Panc1 (cell line): ENCODE results near the gene PCDHB16. TPM values are rescaled to one million over a fixed set of nuclear protein-coding genes. Genes with fewer than 3 reads are reported as not detected.
"Not testable (repeated sequence)": the region's sequence is repeated elsewhere in the genome, so short reads cannot be mapped to it uniquely, and the experiment has no call there.

ENCODE experiments used
- ATAC-seq: fragments of 200-7000 bp; cut with Tn5 transposase; 2 replicates; pipeline ENCODE4 v1.9.1; 2020; ENCODE audit warnings: mild to moderate bottlenecking, moderate library complexity
- BruUV-seq: library from RNA; stranded (reverse); fragments of 400-500 nt; replicated peaks from 2 replicates; lab custom pipeline; 2021; lab: Mats Ljungman, UMichigan
- CTCF ChIA-PET: fragments of 300-600 bp; sonication (Branson Sonifier 250); formaldehyde crosslinking; loops from one replicate; lab custom pipeline; 2022; ENCODE audit warnings: antibody characterized with exemption; lab: Charles Lee
- POLR2A ChIA-PET: fragments of 300-600 bp; sonication (Branson Sonifier 250); formaldehyde crosslinking; loops from one replicate; lab custom pipeline; 2022; ENCODE audit warnings: antibody characterized with exemption; lab: Charles Lee
- DNase-seq: peaks from one replicate; pipeline ENCODE4 v3.0.0-alpha.2; 2010; ENCODE audit warnings: low read depth, low spot score
- H3K27ac ChIP-seq: 2 replicates; pipeline ENCODE4 v1.5.1; 2011; ENCODE audit warnings: mild to moderate bottlenecking, low read length, inconsistent platforms
- H3K27me3 ChIP-seq: fragments of 200-500 bp; sonication (Bioruptor generic); 2 replicates; pipeline ENCODE4 v1.6.0; 2014; ENCODE audit warnings: low read length, inconsistent platforms; ENCODE audit not compliant: control insufficient read depth, insufficient read depth
- H3K36me3 ChIP-seq: fragments of 200-500 bp; sonication (Bioruptor generic); 2 replicates; pipeline ENCODE4 v1.5.1; 2014; ENCODE audit warnings: inconsistent platforms, mild to moderate bottlenecking, low read length, moderate library complexity; ENCODE audit not compliant: control insufficient read depth, insufficient read depth
- H3K4me1 ChIP-seq: 2 replicates; pipeline ENCODE4 v1.5.1; 2011; ENCODE audit warnings: inconsistent platforms, mild to moderate bottlenecking, low read length, moderate library complexity; ENCODE audit not compliant: control insufficient read depth, insufficient read depth
- H3K4me3 ChIP-seq, 2 experiments: 2 replicates each; pipeline ENCODE4 v1.5.1; 2011 to 2012; ENCODE audit warnings: low read depth in 2 of 2, low read length in 2 of 2, mild to moderate bottlenecking in 2 of 2, inconsistent platforms in 1 of 2, moderate library complexity in 1 of 2
- H3K9me3 ChIP-seq: fragments of 200-500 bp; sonication (Bioruptor generic); 2 replicates; pipeline ENCODE4 v1.5.1; 2014; ENCODE audit warnings: low read depth, mild to moderate bottlenecking, inconsistent platforms, low read length, moderate library complexity; ENCODE audit not compliant: control insufficient read depth, insufficient read depth
- POLR2AphosphoS5 ChIP-seq: IDR thresholded peaks from 2 replicates; pipeline ENCODE4 v1.6.1; 2012; ENCODE audit warnings: mild to moderate bottlenecking, low read depth, low read length, moderate library complexity
- REST ChIP-seq, 2 experiments: IDR thresholded peaks; 2 replicates each; pipeline ENCODE4 v1.6.1; 2011 to 2012; ENCODE audit warnings: low read depth in 2 of 2, control low read depth in 1 of 2, low read length in 1 of 2, mild to moderate bottlenecking in 1 of 2, moderate library complexity in 1 of 2; ENCODE audit not compliant: insufficient read depth in 1 of 2
- SIN3A ChIP-seq: IDR thresholded peaks from 2 replicates; pipeline ENCODE4 v1.6.1; 2012; ENCODE audit warnings: low read depth, mild to moderate bottlenecking, low read length, moderate library complexity, borderline replicate concordance; ENCODE audit not compliant: insufficient read depth
- TCF7L2 ChIP-seq: IDR thresholded peaks from 2 replicates; pipeline ENCODE4 v1.6.1; 2011; ENCODE audit warnings: mild to moderate bottlenecking, low read depth, low read length, inconsistent platforms
- in situ Hi-C: cut with HindIII; loops from 2 replicates; pipeline ENCODE4 v1.10.0; 2016; ENCODE audit warnings: low sequenced_read_pairs, low pct_unique_long_range_greater_than_20kb
- intact Hi-C: fragments of 100-400 bp; cut with micrococcal nuclease; formaldehyde crosslinking; loops from one replicate; pipeline ENCODE4 v1.10.0; 2022; ENCODE audit not compliant: unreplicated experiment
- total RNA-seq: library from RNA; stranded (reverse); gene quantifications from one replicate; pipeline ENCODE4 v1.2.1, GENCODE V29; 2021; ENCODE audit not compliant: unreplicated experiment
- TF ChIP-seq, protein P1 (sequence below): fragments of 450-650 bp; IDR thresholded peaks from 2 replicates; pipeline ENCODE4 v1.5.1; 2017; ENCODE audit warnings: mild to moderate bottlenecking

The PCDHB16 gene
- total RNA-seq, 1 experiment from 2014 or later, result 1.8 TPM

GRCh38 chr5:141135718-141136266 lies 46.4 kb upstream of the PCDHB16 start:
- POLR2A ChIA-PET, result no interaction called here
- intact Hi-C loops, result no loop called here
- TF ChIP-seq REST (IDR thresholded peaks at IDR 0.05; ENCODE audit: insufficient read depth in 1 of 2, low read depth in 2 of 2, low read length in 1 of 2) (no peak), SIN3A (no peak), POLR2AphosphoS5 (no peak), TCF7L2 (no peak)
- TF ChIP-seq, protein P1, sequence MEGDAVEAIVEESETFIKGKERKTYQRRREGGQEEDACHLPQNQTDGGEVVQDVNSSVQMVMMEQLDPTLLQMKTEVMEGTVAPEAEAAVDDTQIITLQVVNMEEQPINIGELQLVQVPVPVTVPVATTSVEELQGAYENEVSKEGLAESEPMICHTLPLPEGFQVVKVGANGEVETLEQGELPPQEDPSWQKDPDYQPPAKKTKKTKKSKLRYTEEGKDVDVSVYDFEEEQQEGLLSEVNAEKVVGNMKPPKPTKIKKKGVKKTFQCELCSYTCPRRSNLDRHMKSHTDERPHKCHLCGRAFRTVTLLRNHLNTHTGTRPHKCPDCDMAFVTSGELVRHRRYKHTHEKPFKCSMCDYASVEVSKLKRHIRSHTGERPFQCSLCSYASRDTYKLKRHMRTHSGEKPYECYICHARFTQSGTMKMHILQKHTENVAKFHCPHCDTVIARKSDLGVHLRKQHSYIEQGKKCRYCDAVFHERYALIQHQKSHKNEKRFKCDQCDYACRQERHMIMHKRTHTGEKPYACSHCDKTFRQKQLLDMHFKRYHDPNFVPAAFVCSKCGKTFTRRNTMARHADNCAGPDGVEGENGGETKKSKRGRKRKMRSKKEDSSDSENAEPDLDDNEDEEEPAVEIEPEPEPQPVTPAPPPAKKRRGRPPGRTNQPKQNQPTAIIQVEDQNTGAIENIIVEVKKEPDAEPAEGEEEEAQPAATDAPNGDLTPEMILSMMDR, result no peak
- no peak for ATAC-seq
- no peaks in the 10 kb centered on the region for H3K36me3 ChIP-seq
- no peaks in the 10 kb centered on the region for H3K27me3 ChIP-seq
- CTCF ChIA-PET, result no interaction called here
- H3K4me1 ChIP-seq, result no peaks in the 10 kb centered on the region
- H3K27ac ChIP-seq, result no peak overlapping the region
- no peak overlapping the region for H3K4me3 ChIP-seq
- no peak for DNase-seq
- H3K9me3 ChIP-seq, result no peaks in the 10 kb centered on the region
- in situ Hi-C loops, result no loop called here
- no TSS peak for BruUV-seq

GRCh38 chr5:141137346-141137745 lies 44.8 kb upstream of the PCDHB16 start:
- intact Hi-C loops, H3K27me3 ChIP-seq, DNase-seq, H3K36me3 ChIP-seq, in situ Hi-C loops, ATAC-seq, H3K9me3 ChIP-seq, H3K4me1 ChIP-seq, POLR2A ChIA-PET, H3K27ac ChIP-seq, CTCF ChIA-PET, H3K4me3 ChIP-seq, BruUV-seq: not testable (repeated sequence)

DNA sequence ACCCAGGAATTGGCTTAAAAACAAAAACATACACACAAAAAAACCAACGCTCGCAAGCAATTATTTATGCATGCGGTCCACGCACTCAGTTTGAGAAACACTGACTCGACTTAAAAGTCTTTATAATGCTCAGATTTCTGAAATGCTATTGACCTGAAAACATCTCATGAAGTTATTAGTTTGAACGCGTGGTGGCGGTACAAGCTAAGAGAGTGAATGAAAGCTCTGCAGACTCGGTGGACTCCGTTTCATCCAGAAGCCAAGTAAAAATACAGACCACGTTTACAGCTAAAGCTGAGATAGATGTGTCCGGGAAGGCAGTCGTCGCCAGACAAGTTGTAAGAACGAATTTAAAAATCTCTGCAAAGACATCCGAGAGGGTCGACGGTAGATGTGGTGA lies 32.4 kb upstream of the PCDHB16 start, which contains the start of gene PCDHB6:
TSS of gene PCDHB6 (plus strand) at position 246 of the 400 bp plus-strand sequence. CDS start 201 bp downstream, outside the sequence.
- peak within 1 kb of the TSS; percentile 39 to 45 for H3K4me3 ChIP-seq
- no peaks in the 10 kb centered on the region for H3K9me3 ChIP-seq
- ChIA-PET CTCF (no interaction called here), POLR2A (no interaction called here)
- no peak for TF ChIP-seq REST (IDR thresholded peaks at IDR 0.05; ENCODE audit: insufficient read depth in 1 of 2, low read depth in 2 of 2, low read length in 1 of 2)
- TF ChIP-seq, protein P1, result peak; percentile 69
- ATAC-seq, result peak; percentile 87
- in situ Hi-C loops (no loop called here), intact Hi-C loops (no loop called here)
- H3K27me3 ChIP-seq, result no peaks in the 10 kb centered on the region
- DNase-seq, result no peak
- H3K4me1 ChIP-seq, result no peaks in the 10 kb centered on the region
- no peak within 1 kb of the TSS for H3K27ac ChIP-seq
- no peaks in the 10 kb centered on the region for H3K36me3 ChIP-seq
- no TSS peak for BruUV-seq
